ENCODE data around the gene SLC2A3. TPM values are rescaled to one million over a fixed set of nuclear protein-coding genes. Genes with fewer than 3 reads are reported as not detected.

Gene SLC2A3
- total RNA-seq: 8.3 and 96.9 TPM in 2 replicates

GRCh38 chr12:7935590-7936581 lies at the start of gene SLC2A3:
TSS of gene SLC2A3 (minus strand) at chr12:7936187. CDS start at chr12:7936034, 153 bp downstream.

GRCh38 chr12:7872566-7873319 lies 63.2 kb downstream of the SLC2A3 start, which contains the start of gene SLC2A14:
TSS of gene SLC2A14 (minus strand) at chr12:7872915. CDS start at chr12:7869880, 3,035 bp downstream.

Other genes starting within 250 kb of the SLC2A3 start
- not detected in 2 replicates for gene GDF3, start 240.4 kb downstream of the SLC2A3 start, total RNA-seq
- gene DPPA3, start 224.8 kb downstream of the SLC2A3 start, total RNA-seq: not detected in 2 replicates
- not detected in 2 replicates for gene CLEC4C, start 188.8 kb downstream of the SLC2A3 start, total RNA-seq
- gene NANOGNB, start 171.0 kb downstream of the SLC2A3 start, total RNA-seq: not detected in 2 replicates
- not detected in 2 replicates for gene NANOG, start 146.8 kb downstream of the SLC2A3 start, total RNA-seq
- under 0.01 TPM in 1 of 2 replicates, not detected in the other for gene SLC2A14, start 63.3 kb downstream of the SLC2A3 start, total RNA-seq
- 3.4 and 5.5 TPM in 2 replicates for gene FOXJ2, start 96.5 kb upstream of the SLC2A3 start, total RNA-seq
- under 0.01 TPM in 1 of 2 replicates, not detected in the other for gene C3AR1, start 130.2 kb upstream of the SLC2A3 start, total RNA-seq
- 32.0 and 45.1 TPM in 2 replicates for gene NECAP1, start 146.1 kb upstream of the SLC2A3 start, total RNA-seq
- not detected in 2 replicates for gene CLEC4A, start 187.4 kb upstream of the SLC2A3 start, total RNA-seq
- gene ZNF705A, start 220.8 kb upstream of the SLC2A3 start, total RNA-seq: not detected in 2 replicates

Measured in tracheal epithelial cell (primary cell).